Stimulated activated memory B cell treated with anti-CD40 and anti-IgM and Interleukin-4, amounts not matched to agents 10 μg/mL and 1 μg/mL and 100 μg/mL, for 72 hours (primary cell): Measurements from ENCODE around the gene ATP9B.
"Not testable (repeated sequence)": the region's sequence is repeated elsewhere in the genome, so short reads cannot be mapped to it uniquely, and the experiment has no call there.

Experiments
- ATAC-seq: fragments of 150-1000 bp; cut with Tn5 transposase; 2 replicates; pipeline ENCODE4 v1.10.0; 2021
- H3K27ac Mint-ChIP-seq: one replicate; pipeline ENCODE4 v1.8.0; 2022; ENCODE audit warnings: mild to moderate bottlenecking, mixed read lengths
- H3K27me3 Mint-ChIP-seq: one replicate; pipeline ENCODE4 v1.8.0; 2022; ENCODE audit warnings: mixed read lengths
- H3K36me3 Mint-ChIP-seq: one replicate; pipeline ENCODE4 v1.8.0; 2022; ENCODE audit warnings: mixed read lengths
- H3K4me1 Mint-ChIP-seq: one replicate; pipeline ENCODE4 v1.8.0; 2022; ENCODE audit warnings: mixed read lengths
- H3K4me3 Mint-ChIP-seq: one replicate; pipeline ENCODE4 v1.8.0; 2022; ENCODE audit warnings: mild to moderate bottlenecking, moderate library complexity, mixed read lengths
- H3K9me3 Mint-ChIP-seq: one replicate; pipeline ENCODE4 v1.8.0; 2022; ENCODE audit warnings: mixed read lengths

ATP9B gene

GRCh38 chr18:79250301-79250981 is 181.2 kb downstream of the ATP9B start:
- ATAC-seq = no peak
- Mint-ChIP-seq H3K4me1 (peaks cover 17% of the 10 kb centered on the region), H3K9me3 (no peaks in the 10 kb centered on the region), H3K27ac (no peak overlapping the region), H3K4me3 (no peak overlapping the region), H3K36me3 (peaks cover 21% of the 10 kb centered on the region), H3K27me3 (no peaks in the 10 kb centered on the region)

- ATAC-seq = no peak
- H3K9me3 Mint-ChIP-seq = no peaks in the 10 kb centered on the region
- H3K4me1 Mint-ChIP-seq = peaks cover 17% of the 10 kb centered on the region
- no peak overlapping the region for H3K4me3 Mint-ChIP-seq
- H3K36me3 Mint-ChIP-seq = peaks cover 23% of the 10 kb centered on the region
- no peaks in the 10 kb centered on the region for H3K27me3 Mint-ChIP-seq
- no peak overlapping the region for H3K27ac Mint-ChIP-seq
Observed at GRCh38 chr18:79251021-79251420, 181.8 kb downstream of the ATP9B start.

GRCh38 chr18:79252904-79253633 is 183.9 kb downstream of the ATP9B start:
- Mint-ChIP-seq H3K27ac (peak overlapping the region; percentile 59), H3K4me3 (no peak overlapping the region), H3K36me3 (peaks cover 32% of the 10 kb centered on the region), H3K27me3 (no peaks in the 10 kb centered on the region), H3K4me1 (peaks cover 10% of the 10 kb centered on the region), H3K9me3 (no peaks in the 10 kb centered on the region)
- no peak for ATAC-seq

GRCh38 chr18:79257480-79257879 is 188.3 kb downstream of the ATP9B start:
- H3K9me3 Mint-ChIP-seq = no peaks in the 10 kb centered on the region
- H3K27ac Mint-ChIP-seq = no peak overlapping the region
- no peak overlapping the region for H3K4me3 Mint-ChIP-seq
- H3K4me1 Mint-ChIP-seq = peaks cover 22% of the 10 kb centered on the region
- no peak for ATAC-seq
- H3K36me3 Mint-ChIP-seq = peaks cover 49% of the 10 kb centered on the region
- H3K27me3 Mint-ChIP-seq = no peaks in the 10 kb centered on the region

GRCh38 chr18:79258447-79258846 is 189.3 kb downstream of the ATP9B start:
- H3K27ac Mint-ChIP-seq = no peak overlapping the region
- H3K27me3 Mint-ChIP-seq = no peaks in the 10 kb centered on the region
- peaks cover 18% of the 10 kb centered on the region for H3K4me1 Mint-ChIP-seq
- peaks cover 48% of the 10 kb centered on the region for H3K36me3 Mint-ChIP-seq
- no peak overlapping the region for H3K4me3 Mint-ChIP-seq
- no peaks in the 10 kb centered on the region for H3K9me3 Mint-ChIP-seq
- peak; percentile 60 for ATAC-seq

GRCh38 chr18:79259218-79259617 is 190.0 kb downstream of the ATP9B start:
- ATAC-seq = no peak
- H3K9me3 Mint-ChIP-seq = no peaks in the 10 kb centered on the region
- no peak overlapping the region for H3K4me3 Mint-ChIP-seq
- peaks cover 51% of the 10 kb centered on the region for H3K36me3 Mint-ChIP-seq
- no peak overlapping the region for H3K27ac Mint-ChIP-seq
- H3K4me1 Mint-ChIP-seq = peaks cover 18% of the 10 kb centered on the region
- H3K27me3 Mint-ChIP-seq = no peaks in the 10 kb centered on the region

GRCh38 chr18:79260023-79260422 is 190.8 kb downstream of the ATP9B start:
- Mint-ChIP-seq H3K36me3 (peaks cover 51% of the 10 kb centered on the region), H3K27ac (peak overlapping the region; percentile 12), H3K4me3 (no peak overlapping the region), H3K4me1 (peaks cover 18% of the 10 kb centered on the region), H3K27me3 (no peaks in the 10 kb centered on the region), H3K9me3 (peaks cover 2% of the 10 kb centered on the region)
- ATAC-seq = peak; percentile 51

GRCh38 chr18:79260510-79260909 is 191.3 kb downstream of the ATP9B start:
- peaks cover 18% of the 10 kb centered on the region for H3K4me1 Mint-ChIP-seq
- H3K27ac Mint-ChIP-seq = peak overlapping the region; percentile 12

GRCh38 chr18:79265068-79265467 is 195.9 kb downstream of the ATP9B start:
- H3K36me3 Mint-ChIP-seq = peaks cover 63% of the 10 kb centered on the region
- ATAC-seq, H3K4me1 Mint-ChIP-seq, H3K27ac Mint-ChIP-seq, H3K27me3 Mint-ChIP-seq, H3K4me3 Mint-ChIP-seq: not testable (repeated sequence)
- peaks cover 13% of the 10 kb centered on the region for H3K9me3 Mint-ChIP-seq

More at GRCh38 chr18:79260510-79260909, 191.3 kb downstream of the ATP9B start:
- Mint-ChIP-seq H3K27me3 (no peaks in the 10 kb centered on the region), H3K36me3 (peaks cover 51% of the 10 kb centered on the region), H3K4me3 (no peak overlapping the region), H3K9me3 (peaks cover 4% of the 10 kb centered on the region)
- no peak for ATAC-seq

GRCh38 chr18:79271812-79272211 is 202.6 kb downstream of the ATP9B start:
- not testable (repeated sequence) for H3K4me3 Mint-ChIP-seq, ATAC-seq, H3K9me3 Mint-ChIP-seq, H3K27me3 Mint-ChIP-seq, H3K27ac Mint-ChIP-seq
- Mint-ChIP-seq H3K4me1 (peaks cover 12% of the 10 kb centered on the region), H3K36me3 (peaks cover 68% of the 10 kb centered on the region)

GRCh38 chr18:79272916-79273315 is 203.7 kb downstream of the ATP9B start:
- H3K4me1 Mint-ChIP-seq = peaks cover 12% of the 10 kb centered on the region
- H3K9me3 Mint-ChIP-seq = peaks cover 10% of the 10 kb centered on the region
- no peak overlapping the region for H3K4me3 Mint-ChIP-seq
- no peak for ATAC-seq
- no peaks in the 10 kb centered on the region for H3K27me3 Mint-ChIP-seq
- no peak overlapping the region for H3K27ac Mint-ChIP-seq
- H3K36me3 Mint-ChIP-seq = peaks cover 68% of the 10 kb centered on the region

- Mint-ChIP-seq H3K36me3 (peaks cover 61% of the 10 kb centered on the region), H3K27ac (peak overlapping the region; percentile 12), H3K4me1 (peaks cover 12% of the 10 kb centered on the region), H3K9me3 (no peaks in the 10 kb centered on the region), H3K4me3 (no peak overlapping the region), H3K27me3 (no peaks in the 10 kb centered on the region)
- ATAC-seq = no peak
Observed at GRCh38 chr18:79274823-79275222, 205.6 kb downstream of the ATP9B start.

- peak overlapping the region; percentile 12 for H3K27ac Mint-ChIP-seq
- no peak overlapping the region for H3K4me3 Mint-ChIP-seq
- no peaks in the 10 kb centered on the region for H3K9me3 Mint-ChIP-seq
- H3K4me1 Mint-ChIP-seq = peaks cover 12% of the 10 kb centered on the region
- peaks cover 58% of the 10 kb centered on the region for H3K36me3 Mint-ChIP-seq
- no peak for ATAC-seq
- H3K27me3 Mint-ChIP-seq = no peaks in the 10 kb centered on the region
Observed at GRCh38 chr18:79275461-79275860, 206.3 kb downstream of the ATP9B start.

- no peaks in the 10 kb centered on the region for H3K9me3 Mint-ChIP-seq
- H3K27ac Mint-ChIP-seq = no peak overlapping the region
- peak; percentile 64 for ATAC-seq
- H3K4me1 Mint-ChIP-seq = peaks cover 12% of the 10 kb centered on the region
- H3K27me3 Mint-ChIP-seq = no peaks in the 10 kb centered on the region
- no peak overlapping the region for H3K4me3 Mint-ChIP-seq
- H3K36me3 Mint-ChIP-seq = peaks cover 53% of the 10 kb centered on the region
Observed at GRCh38 chr18:79275992-79276391, 206.8 kb downstream of the ATP9B start.

GRCh38 chr18:79278896-79279295 is 209.7 kb downstream of the ATP9B start:
- Mint-ChIP-seq H3K27me3 (no peaks in the 10 kb centered on the region), H3K36me3 (peaks cover 63% of the 10 kb centered on the region)
- no peak for ATAC-seq

More at GRCh38 chr18:79278896-79279295, 209.7 kb downstream of the ATP9B start:
- Mint-ChIP-seq H3K4me1 (peaks cover 12% of the 10 kb centered on the region), H3K9me3 (no peaks in the 10 kb centered on the region), H3K27ac (no peak overlapping the region), H3K4me3 (no peak overlapping the region)
